Measurements from ENCODE around the gene P2RX4.
"Not testable (repeated sequence)": the region's sequence is repeated elsewhere in the genome, so short reads cannot be mapped to it uniquely, and the experiment has no call there.

Gene P2RX4

DNA sequence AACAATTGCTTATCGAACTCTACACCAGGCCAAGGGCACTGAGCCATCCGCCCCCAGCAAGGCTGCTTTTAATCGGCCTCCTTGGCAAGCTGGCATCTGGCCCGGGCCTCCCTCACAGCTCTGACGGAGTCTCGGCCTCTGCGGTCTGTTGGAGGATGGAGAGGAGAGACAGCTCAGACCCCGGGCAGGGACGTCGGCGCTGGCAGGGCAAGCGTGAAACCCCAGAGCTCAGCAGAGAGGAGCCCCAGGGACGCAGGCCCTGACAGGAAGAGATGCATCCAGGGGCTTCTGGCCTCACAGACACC, 69.1 kb downstream of the P2RX4 start:
- no peak for DNase-seq

DNA sequence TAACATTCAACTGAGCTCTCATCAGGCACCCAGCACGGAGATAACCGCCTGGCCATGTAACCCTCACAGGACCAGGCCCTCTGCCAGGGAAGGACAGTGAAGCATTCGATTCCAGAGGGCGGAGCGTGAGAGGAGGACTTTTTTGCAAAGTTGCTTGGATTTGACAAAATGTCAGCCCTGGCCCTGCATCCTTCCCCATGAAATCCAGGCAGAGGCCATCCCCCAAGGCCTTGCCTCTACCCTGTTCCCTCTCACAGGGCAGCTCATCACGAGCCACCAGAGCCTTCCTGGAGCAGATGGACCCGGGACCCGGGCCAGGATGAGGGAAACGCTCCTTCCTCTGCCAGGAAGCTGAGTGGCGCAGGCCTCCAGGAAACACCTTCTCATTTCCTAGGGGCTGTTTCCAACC, 69.6 kb downstream of the P2RX4 start:
- DNase-seq, result no peak

DNA sequence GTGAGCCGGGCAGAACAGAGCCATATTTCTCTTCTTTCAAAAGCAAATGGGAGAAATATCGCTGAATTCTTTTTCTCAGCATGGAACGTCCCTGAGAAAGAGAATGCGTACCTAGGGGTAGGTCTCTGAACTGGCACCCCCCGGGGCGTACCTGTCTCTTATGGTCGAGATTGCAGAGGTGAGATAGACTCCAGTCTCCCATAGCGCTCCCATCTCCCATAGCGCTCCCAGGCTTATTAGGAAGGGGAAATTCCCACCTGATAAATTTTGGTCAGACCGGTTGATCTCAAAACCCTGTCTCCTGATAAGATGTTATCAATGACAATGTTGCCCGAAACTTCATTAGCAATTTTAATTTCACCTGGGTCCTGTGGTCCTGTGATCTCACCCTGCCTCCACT, 70.6 kb downstream of the P2RX4 start:
- not testable (repeated sequence) for DNase-seq

DNA sequence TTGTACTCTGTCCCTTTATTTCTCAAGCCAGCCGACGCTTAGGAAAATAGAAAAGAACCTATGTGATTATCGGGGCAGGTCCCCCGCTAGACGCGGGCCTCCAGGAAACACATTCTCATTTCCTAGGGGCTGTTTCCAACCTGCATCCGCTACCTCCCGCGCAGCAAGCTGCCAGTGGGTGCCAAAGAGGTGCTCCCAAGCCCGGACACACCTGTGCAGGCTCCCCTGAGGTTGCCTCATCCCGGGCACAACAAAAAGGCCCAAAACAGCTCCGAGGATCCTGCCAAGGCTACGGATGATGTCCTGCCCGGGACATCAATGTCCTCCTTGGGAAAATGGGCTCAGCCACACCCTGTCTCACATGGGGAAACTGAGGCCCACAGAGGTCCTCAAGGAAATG, 71.2 kb downstream of the P2RX4 start:
- not testable (repeated sequence) for DNase-seq

DNA sequence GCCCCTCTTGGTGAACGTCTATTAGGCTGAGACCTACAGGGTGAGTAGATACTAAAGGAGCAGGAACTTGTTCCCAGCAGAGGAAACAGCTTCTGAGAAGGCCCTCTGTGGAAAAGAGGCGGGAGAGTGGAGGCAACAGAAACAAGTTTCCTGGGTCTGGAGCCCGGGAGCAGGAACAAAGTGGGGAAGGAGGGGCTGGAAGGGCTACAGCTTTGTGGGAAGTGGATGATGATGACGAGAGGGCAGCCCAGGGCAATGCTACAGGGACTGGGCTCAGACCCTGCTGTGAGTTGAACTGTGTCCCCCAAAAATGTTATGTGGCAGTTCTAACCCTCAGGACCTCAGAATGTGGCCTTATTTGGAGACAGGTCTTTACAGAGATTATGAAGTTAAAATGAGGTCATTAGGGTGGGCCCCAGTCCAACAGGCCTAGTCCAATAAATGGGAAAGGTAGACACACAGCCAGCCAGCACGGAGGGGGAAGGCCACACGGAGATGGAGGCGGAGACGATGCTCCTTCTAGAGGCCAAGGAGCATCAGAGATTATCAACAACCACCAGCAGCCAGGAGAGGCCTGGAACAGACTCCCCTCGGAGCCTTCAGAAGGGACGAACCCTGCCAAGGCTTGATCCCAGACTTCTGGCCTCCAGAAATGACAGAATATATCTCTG, 72.3 kb downstream of the P2RX4 start:
- DNase-seq, result no peak

DNA sequence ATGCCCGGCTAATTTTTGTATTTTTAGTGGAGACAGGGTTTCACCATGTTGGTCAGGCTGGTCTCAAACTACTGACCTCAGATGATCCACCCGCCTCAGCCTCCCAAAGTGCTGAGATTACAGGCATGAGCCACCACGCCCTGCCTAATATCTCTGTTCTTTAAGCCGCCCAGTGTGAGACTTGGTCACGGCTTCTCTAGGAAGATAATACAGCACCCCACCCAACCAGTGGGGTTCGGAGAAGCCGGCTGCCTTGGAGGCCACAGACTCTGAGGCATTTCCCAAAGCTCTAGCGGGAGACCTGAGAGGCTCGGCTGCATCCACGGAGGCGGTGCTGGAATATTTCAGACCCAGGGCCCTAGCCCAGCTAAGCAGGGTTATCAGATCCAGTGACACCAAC, 73.0 kb downstream of the P2RX4 start:
- DNase-seq, result not testable (repeated sequence)

DNA sequence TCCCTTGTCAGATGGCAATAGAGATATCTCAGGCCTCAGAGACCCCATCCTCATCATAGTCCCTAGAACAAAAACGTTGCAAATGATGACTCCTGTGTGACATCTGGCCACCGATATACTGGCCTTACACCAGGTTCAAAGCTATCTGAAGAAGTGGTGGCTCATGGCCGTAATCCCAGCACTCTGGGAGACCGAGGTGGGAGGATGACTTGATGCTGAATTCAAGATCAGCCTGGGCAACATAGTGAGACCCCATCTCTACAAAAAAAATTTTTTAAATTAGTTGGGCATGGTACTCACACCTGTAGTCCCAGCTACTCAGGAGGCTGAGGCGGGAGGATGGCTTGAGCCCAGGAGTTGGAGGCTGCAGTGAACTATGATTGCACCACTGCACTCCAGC, 73.5 kb downstream of the P2RX4 start:
- no peak for DNase-seq

All from suppressor macrophage treated with lipopolysaccharide for 4 hours (primary cell).